ENCODE measurements around the gene CLDN4. TPM values are rescaled to one million over a fixed set of nuclear protein-coding genes. Genes with fewer than 3 reads are reported as not detected.
"Not testable (repeated sequence)": the region's sequence is repeated elsewhere in the genome, so short reads cannot be mapped to it uniquely, and the experiment has no call there.

Gene CLDN4
- polyA plus RNA-seq, 1 of the 3 experiments (the other 2 are of a cell fraction), result 5.9 TPM

- Histone ChIP-seq H3K36me3 (replicated peaks in 1 of 2; ENCODE audit: control insufficient read depth in 1 of 2, insufficient read depth in 2 of 2, low read length in 1 of 2) (no peaks in the 10 kb centered on the region), H3K9ac (no peak overlapping the region), H2AFZ (ENCODE audit: low read depth) (no peak overlapping the region), H4K20me1 (ENCODE audit: insufficient read depth) (no peaks in the 10 kb centered on the region), H3K9me3 (no peaks in the 10 kb centered on the region), H3K4me2 (no peak overlapping the region), H3K4me1 (ENCODE audit: control insufficient read depth in 1 of 2, insufficient read depth in 2 of 2, low read depth in 1 of 2, low read length in 1 of 2) (peaks cover 16 to 35% of the 10 kb centered on the region in 2 experiments; a peak in 3 of 4 replicates), H3K79me2 (ENCODE audit: insufficient read depth) (no peaks in the 10 kb centered on the region), H3K27me3 (ENCODE audit: insufficient read depth) (no peaks in the 10 kb centered on the region), H3K27ac (ENCODE audit: low read depth in 2 of 2, low read length in 1 of 2) (no peak overlapping the region), H3F3A (replicated peaks; ENCODE audit: insufficient read depth) (peaks cover 10% of the 10 kb centered on the region), H3K4me3 (ENCODE audit: low read depth in 2 of 2, low read length in 1 of 2) (no peak overlapping the region), H3K9me2 (no peaks in the 10 kb centered on the region)
- POLR2A ChIA-PET, result interaction anchor here (0.7 to 1.3 kb wide), 2 partner anchors 9 to 11 kb away, joined by 3 read pairs; partner anchors contain the start of gene METTL27
- TF ChIP-seq, protein P1, sequence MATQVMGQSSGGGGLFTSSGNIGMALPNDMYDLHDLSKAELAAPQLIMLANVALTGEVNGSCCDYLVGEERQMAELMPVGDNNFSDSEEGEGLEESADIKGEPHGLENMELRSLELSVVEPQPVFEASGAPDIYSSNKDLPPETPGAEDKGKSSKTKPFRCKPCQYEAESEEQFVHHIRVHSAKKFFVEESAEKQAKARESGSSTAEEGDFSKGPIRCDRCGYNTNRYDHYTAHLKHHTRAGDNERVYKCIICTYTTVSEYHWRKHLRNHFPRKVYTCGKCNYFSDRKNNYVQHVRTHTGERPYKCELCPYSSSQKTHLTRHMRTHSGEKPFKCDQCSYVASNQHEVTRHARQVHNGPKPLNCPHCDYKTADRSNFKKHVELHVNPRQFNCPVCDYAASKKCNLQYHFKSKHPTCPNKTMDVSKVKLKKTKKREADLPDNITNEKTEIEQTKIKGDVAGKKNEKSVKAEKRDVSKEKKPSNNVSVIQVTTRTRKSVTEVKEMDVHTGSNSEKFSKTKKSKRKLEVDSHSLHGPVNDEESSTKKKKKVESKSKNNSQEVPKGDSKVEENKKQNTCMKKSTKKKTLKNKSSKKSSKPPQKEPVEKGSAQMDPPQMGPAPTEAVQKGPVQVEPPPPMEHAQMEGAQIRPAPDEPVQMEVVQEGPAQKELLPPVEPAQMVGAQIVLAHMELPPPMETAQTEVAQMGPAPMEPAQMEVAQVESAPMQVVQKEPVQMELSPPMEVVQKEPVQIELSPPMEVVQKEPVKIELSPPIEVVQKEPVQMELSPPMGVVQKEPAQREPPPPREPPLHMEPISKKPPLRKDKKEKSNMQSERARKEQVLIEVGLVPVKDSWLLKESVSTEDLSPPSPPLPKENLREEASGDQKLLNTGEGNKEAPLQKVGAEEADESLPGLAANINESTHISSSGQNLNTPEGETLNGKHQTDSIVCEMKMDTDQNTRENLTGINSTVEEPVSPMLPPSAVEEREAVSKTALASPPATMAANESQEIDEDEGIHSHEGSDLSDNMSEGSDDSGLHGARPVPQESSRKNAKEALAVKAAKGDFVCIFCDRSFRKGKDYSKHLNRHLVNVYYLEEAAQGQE (IDR thresholded peaks at IDR 0.05; ENCODE audit: low read depth, low read length), result peak; percentile 58; the same call in 1 of the 2 replicates
- no peak for TF ChIP-seq FOXM1 (IDR thresholded peaks at IDR 0.05; ENCODE audit: low read depth)
- TF ChIP-seq SIN3A (IDR thresholded peaks at IDR 0.05; ENCODE audit: borderline replicate concordance, low read depth, low read length), result no peak
- CTCF ChIA-PET, result interaction anchor here (0.6 to 2.3 kb wide), 8 partner anchors 8 to 374 kb away, joined by 3 to 8 read pairs (median 4); no protein-coding TSS in a partner anchor
- no peak for DNase-seq
- WGBS (ENCODE audit: low lambda C conversion rate), result 84% methylated on average over 13 of the region's 13 CpGs
These were observed 2.6 kb downstream of the CLDN4 start for GRCh38 chr7:73833251-73833919.

DNA sequence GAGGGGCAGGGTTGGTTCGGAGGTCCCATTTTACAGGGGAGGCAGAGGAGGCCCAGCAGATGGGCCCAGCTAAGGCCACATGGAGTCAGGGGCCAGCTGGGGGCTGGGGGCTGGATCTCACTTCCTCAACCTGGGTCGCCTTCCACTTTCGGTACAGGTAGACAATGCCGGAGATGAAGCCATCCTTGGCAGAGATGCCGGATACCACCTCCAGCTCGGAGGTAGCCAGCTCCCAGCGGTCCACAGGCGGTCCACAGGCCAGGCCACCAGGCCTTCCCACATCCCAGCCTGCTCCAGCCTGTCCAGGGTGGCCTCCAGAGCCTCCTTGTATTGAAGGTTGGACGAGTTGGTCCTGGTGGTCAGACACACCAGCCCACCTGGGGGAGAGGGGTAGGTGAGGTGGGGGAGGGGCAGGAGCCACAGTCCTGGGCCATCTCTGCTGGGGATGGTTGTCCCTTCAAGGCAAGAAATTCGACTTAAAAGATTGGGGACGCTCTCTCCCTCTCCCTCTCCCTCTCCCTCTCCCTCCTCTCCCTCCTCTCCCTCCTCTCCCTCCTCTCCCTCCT, 3.9 kb downstream of the CLDN4 start:
- no peaks in the 10 kb centered on the region for H3K27me3 ChIP-seq (ENCODE audit: insufficient read depth)
- 87% methylated on average over 11 of the region's 11 CpGs for WGBS (ENCODE audit: low lambda C conversion rate)
- H4K20me1 ChIP-seq (ENCODE audit: insufficient read depth), result no peaks in the 10 kb centered on the region
- H3K4me3 ChIP-seq (ENCODE audit: low read depth in 2 of 2, low read length in 1 of 2), result no peak overlapping the region
- H3K9ac ChIP-seq, result no peak overlapping the region
- TF ChIP-seq, protein P2, sequence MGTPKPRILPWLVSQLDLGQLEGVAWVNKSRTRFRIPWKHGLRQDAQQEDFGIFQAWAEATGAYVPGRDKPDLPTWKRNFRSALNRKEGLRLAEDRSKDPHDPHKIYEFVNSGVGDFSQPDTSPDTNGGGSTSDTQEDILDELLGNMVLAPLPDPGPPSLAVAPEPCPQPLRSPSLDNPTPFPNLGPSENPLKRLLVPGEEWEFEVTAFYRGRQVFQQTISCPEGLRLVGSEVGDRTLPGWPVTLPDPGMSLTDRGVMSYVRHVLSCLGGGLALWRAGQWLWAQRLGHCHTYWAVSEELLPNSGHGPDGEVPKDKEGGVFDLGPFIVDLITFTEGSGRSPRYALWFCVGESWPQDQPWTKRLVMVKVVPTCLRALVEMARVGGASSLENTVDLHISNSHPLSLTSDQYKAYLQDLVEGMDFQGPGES (IDR thresholded peaks at IDR 0.05; ENCODE audit: low read depth, low read length), result no peak
- TF ChIP-seq FOXJ3 (CRISPR knock-in tag; IDR thresholded peaks at IDR 0.05) (no peak), USF1 (IDR thresholded peaks at IDR 0.05; ENCODE audit: borderline replicate concordance, low read depth) (no peak), NRF1 (IDR thresholded peaks at IDR 0.05; ENCODE audit: low read depth, low read length) (no peak), TAF1 (IDR thresholded peaks at IDR 0.05; ENCODE audit: borderline replicate concordance, low read depth, low read length) (no peak), JUND (IDR thresholded peaks at IDR 0.05) (no peak), EZH2phosphoT487 (IDR thresholded peaks at IDR 0.05; ENCODE audit: borderline replicate concordance, low read depth) (no peak), SIN3A (IDR thresholded peaks at IDR 0.05; ENCODE audit: borderline replicate concordance, low read depth, low read length) (no peak), FOXM1 (IDR thresholded peaks at IDR 0.05; ENCODE audit: low read depth) (no peak), POLR2AphosphoS5 (IDR thresholded peaks at IDR 0.05; ENCODE audit: low read depth, low read length) (no peak), SMC3 (IDR thresholded peaks at IDR 0.05; ENCODE audit: low read depth, low read length) (no peak)
- TF ChIP-seq, protein P3, sequence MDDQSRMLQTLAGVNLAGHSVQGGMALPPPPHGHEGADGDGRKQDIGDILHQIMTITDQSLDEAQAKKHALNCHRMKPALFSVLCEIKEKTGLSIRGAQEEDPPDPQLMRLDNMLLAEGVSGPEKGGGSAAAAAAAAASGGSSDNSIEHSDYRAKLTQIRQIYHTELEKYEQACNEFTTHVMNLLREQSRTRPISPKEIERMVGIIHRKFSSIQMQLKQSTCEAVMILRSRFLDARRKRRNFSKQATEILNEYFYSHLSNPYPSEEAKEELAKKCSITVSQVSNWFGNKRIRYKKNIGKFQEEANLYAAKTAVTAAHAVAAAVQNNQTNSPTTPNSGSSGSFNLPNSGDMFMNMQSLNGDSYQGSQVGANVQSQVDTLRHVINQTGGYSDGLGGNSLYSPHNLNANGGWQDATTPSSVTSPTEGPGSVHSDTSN (IDR thresholded peaks at IDR 0.05), result no peak
- H3K27ac ChIP-seq (ENCODE audit: low read depth in 2 of 2, low read length in 1 of 2), result no peak overlapping the region
- H3K9me3 ChIP-seq, result no peaks in the 10 kb centered on the region
- H3F3A ChIP-seq (replicated peaks; ENCODE audit: insufficient read depth), result peaks cover 9% of the 10 kb centered on the region
- no peaks in the 10 kb centered on the region for H3K9me2 ChIP-seq
- ChIA-PET CTCF (interaction anchor here (2.3 kb wide), 1 partner anchor 12 kb away, joined by 7 read pairs; no protein-coding TSS in a partner anchor), POLR2A (no interaction called here)
- H3K4me1 ChIP-seq (ENCODE audit: control insufficient read depth in 1 of 2, insufficient read depth in 2 of 2, low read depth in 1 of 2, low read length in 1 of 2), result peaks cover 10 to 24% of the 10 kb centered on the region in 2 experiments; a peak in 3 of 4 replicates
- no peaks in the 10 kb centered on the region for H3K79me2 ChIP-seq (ENCODE audit: insufficient read depth)
- H3K4me2 ChIP-seq, result no peak overlapping the region
- no peaks in the 10 kb centered on the region for H3K36me3 ChIP-seq (replicated peaks in 1 of 2; ENCODE audit: control insufficient read depth in 1 of 2, insufficient read depth in 2 of 2, low read length in 1 of 2)
- peak; percentile 35 for DNase-seq
- H2AFZ ChIP-seq (ENCODE audit: low read depth), result no peak overlapping the region

DNA sequence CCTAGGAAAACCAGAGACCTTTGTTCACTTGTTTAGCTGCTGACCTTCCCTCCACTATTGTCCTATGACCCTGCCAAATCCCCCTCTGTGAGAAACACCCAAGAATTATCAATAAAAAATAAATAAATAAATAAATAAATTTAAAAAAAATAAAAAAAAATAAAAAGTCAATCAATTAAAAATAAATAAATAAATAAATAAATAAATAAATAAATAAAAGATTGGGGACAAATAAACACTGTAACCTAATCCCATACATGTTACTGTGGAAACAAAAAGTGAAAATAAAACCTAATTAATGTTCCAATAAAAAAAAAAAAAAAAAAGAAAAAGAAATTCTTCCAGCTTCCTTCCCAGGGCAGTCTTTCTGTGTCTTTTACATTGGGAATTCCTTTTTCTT, 6.4 kb downstream of the CLDN4 start:
- not testable (repeated sequence) for H3K27me3 ChIP-seq (ENCODE audit: insufficient read depth); H3K4me1 ChIP-seq (ENCODE audit: control insufficient read depth in 1 of 2, insufficient read depth in 2 of 2, low read depth in 1 of 2, low read length in 1 of 2); H3K9ac ChIP-seq; H3K4me3 ChIP-seq (ENCODE audit: low read depth in 2 of 2, low read length in 1 of 2); H4K20me1 ChIP-seq (ENCODE audit: insufficient read depth); DNase-seq; H3K27ac ChIP-seq (ENCODE audit: low read depth in 2 of 2, low read length in 1 of 2); H3K36me3 ChIP-seq (replicated peaks in 1 of 2; ENCODE audit: control insufficient read depth in 1 of 2, insufficient read depth in 2 of 2, low read length in 1 of 2); H3K4me2 ChIP-seq; H3K9me2 ChIP-seq; H3F3A ChIP-seq (replicated peaks; ENCODE audit: insufficient read depth); H3K79me2 ChIP-seq (ENCODE audit: insufficient read depth); H2AFZ ChIP-seq (ENCODE audit: low read depth); H3K9me3 ChIP-seq
- CTCF ChIA-PET, result interaction anchor here (0.7 to 11.5 kb wide), 2 partner anchors 10 to 18 kb away, joined by 3 to 80 read pairs; no protein-coding TSS in a partner anchor
- POLR2A ChIA-PET, result interaction anchor here (0.6 to 1.4 kb wide), 5 partner anchors 8 to 423 kb away, joined by 3 to 6 read pairs (median 4); no protein-coding TSS in a partner anchor
